ENCODE data around the gene BTBD18. TPM values are rescaled to one million over a fixed set of nuclear protein-coding genes. Genes with fewer than 3 reads are reported as not detected.

BTBD18 gene
- total and polyA plus RNA-seq, 2 donors (not counting 1 experiment from before 2014, with no cell fraction given) = not detected

DNA sequence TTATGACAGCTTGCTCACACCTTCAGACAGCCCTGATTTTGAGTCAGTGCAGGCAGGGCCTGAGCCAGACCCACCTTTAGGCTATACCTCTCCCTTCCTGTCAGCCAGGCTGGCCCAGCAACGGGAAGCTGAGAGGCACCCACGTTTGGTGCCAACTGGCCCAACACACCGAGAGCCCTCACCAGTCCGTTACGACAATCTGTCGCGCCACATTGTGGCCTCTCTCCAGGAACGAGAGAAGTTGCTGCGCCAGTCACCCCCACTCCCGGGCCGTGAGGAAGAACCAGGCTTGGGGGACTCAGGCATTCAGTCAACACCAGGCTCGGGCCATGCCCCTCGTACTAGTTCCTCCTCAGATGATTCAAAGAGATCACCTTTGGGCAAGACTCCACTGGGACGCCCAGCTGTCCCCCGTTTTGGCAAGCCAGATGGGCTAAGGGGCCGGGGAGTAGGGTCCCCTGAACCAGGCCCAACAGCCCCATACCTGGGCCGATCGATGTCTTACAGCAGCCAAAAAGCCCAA, 52.7 kb downstream of the BTBD18 start:
- Histone ChIP-seq H4K20me1 (ENCODE audit: control insufficient read depth, extremely low read depth, insufficient read depth, low read length) (no peaks in the 10 kb centered on the region), H3K4me1 (ENCODE audit: control insufficient read depth, extremely low read depth, insufficient read depth, low read length) (no peaks in the 10 kb centered on the region), H3K27me3 (ENCODE audit: control insufficient read depth, insufficient read depth, low read length) (no peaks in the 10 kb centered on the region), H3K27ac (ENCODE audit: insufficient read depth, low read length) (no peak overlapping the region), H3K9ac (ENCODE audit: insufficient read depth, low read length) (no peak overlapping the region), H3K9me3 (ENCODE audit: control insufficient read depth, insufficient read depth, low read depth, low read length) (no peaks in the 10 kb centered on the region), H3K79me2 (ENCODE audit: control insufficient read depth, insufficient read depth, low read length) (no peaks in the 10 kb centered on the region), H2AFZ (ENCODE audit: low read length) (no peak overlapping the region), H3K36me3 (ENCODE audit: control insufficient read depth, insufficient read depth, low read length) (peaks cover 17% of the 10 kb centered on the region), H3K4me3 (replicated peaks in 1 of 4; ENCODE audit: control extremely low read depth in 1 of 4, insufficient read depth in 1 of 4, low read depth in 3 of 4, low read length in 4 of 4) (no peak overlapping the region), H3K4me2 (ENCODE audit: extremely low read depth, insufficient read depth, low read length) (no peak overlapping the region)
- no peak for DNase-seq (ENCODE audit: low read depth in 2 of 2)
- no peak for TF ChIP-seq EZH2 (IDR thresholded peaks at IDR 0.05; ENCODE audit: low read length, missing control alignments)
- TF ChIP-seq, protein P1, sequence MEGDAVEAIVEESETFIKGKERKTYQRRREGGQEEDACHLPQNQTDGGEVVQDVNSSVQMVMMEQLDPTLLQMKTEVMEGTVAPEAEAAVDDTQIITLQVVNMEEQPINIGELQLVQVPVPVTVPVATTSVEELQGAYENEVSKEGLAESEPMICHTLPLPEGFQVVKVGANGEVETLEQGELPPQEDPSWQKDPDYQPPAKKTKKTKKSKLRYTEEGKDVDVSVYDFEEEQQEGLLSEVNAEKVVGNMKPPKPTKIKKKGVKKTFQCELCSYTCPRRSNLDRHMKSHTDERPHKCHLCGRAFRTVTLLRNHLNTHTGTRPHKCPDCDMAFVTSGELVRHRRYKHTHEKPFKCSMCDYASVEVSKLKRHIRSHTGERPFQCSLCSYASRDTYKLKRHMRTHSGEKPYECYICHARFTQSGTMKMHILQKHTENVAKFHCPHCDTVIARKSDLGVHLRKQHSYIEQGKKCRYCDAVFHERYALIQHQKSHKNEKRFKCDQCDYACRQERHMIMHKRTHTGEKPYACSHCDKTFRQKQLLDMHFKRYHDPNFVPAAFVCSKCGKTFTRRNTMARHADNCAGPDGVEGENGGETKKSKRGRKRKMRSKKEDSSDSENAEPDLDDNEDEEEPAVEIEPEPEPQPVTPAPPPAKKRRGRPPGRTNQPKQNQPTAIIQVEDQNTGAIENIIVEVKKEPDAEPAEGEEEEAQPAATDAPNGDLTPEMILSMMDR (conservative IDR thresholded peaks at IDR 0.05 in 1 of 2, IDR thresholded peaks at IDR 0.05 in 1 of 2; ENCODE audit: low read depth in 1 of 2, low read length in 2 of 2) = no peak

Other genes with a start within 250 kb of the BTBD18 start
- 19.8 and 20.8 TPM in 2 replicates for gene SLC43A1, start 236.1 kb downstream of the BTBD18 start, total RNA-seq
- gene SLC43A1, start 236.1 kb downstream of the BTBD18 start, polyA plus RNA-seq = 12.3 and 13.2 TPM in 2 replicates
- 32.2 and 41.6 TPM in 2 replicates for gene TIMM10, start 221.1 kb downstream of the BTBD18 start, total RNA-seq
- gene TIMM10, start 221.1 kb downstream of the BTBD18 start, polyA plus RNA-seq = 57.6 and 108 TPM in 2 replicates
- not detected in 2 replicates for gene SMTNL1, start 214.2 kb downstream of the BTBD18 start, total RNA-seq
- gene SMTNL1, start 214.2 kb downstream of the BTBD18 start, polyA plus RNA-seq = not detected in 2 replicates
- gene UBE2L6, start 184.1 kb downstream of the BTBD18 start, total RNA-seq = 78.6 and 94.8 TPM in 2 replicates
- gene UBE2L6, start 184.1 kb downstream of the BTBD18 start, polyA plus RNA-seq = 105 and 113 TPM in 2 replicates
- 17.2 and 20.0 TPM in 2 replicates for gene SERPING1, start 154.1 kb downstream of the BTBD18 start, total RNA-seq
- gene SERPING1, start 154.1 kb downstream of the BTBD18 start, polyA plus RNA-seq = 35.8 and 117 TPM in 2 replicates
- gene YPEL4, start 101.9 kb downstream of the BTBD18 start, total RNA-seq = 1.5 and 2.3 TPM in 2 replicates
- gene YPEL4, start 101.9 kb downstream of the BTBD18 start, polyA plus RNA-seq = 0.10 and 0.59 TPM in 2 replicates
- 13.2 and 17.2 TPM in 2 replicates for gene CLP1, start 94.1 kb downstream of the BTBD18 start, total RNA-seq
- 24.1 and 31.5 TPM in 2 replicates for gene CLP1, start 94.1 kb downstream of the BTBD18 start, polyA plus RNA-seq
- 26.7 and 33.9 TPM in 2 replicates for gene ZDHHC5, start 83.7 kb downstream of the BTBD18 start, total RNA-seq
- 58.9 and 69.8 TPM in 2 replicates for gene ZDHHC5, start 83.7 kb downstream of the BTBD18 start, polyA plus RNA-seq
- 15.2 and 16.0 TPM in 2 replicates for gene MED19, start 39.6 kb downstream of the BTBD18 start, total RNA-seq
- gene MED19, start 39.6 kb downstream of the BTBD18 start, polyA plus RNA-seq = 28.9 and 31.4 TPM in 2 replicates
- gene TMX2, start 39.2 kb downstream of the BTBD18 start, total RNA-seq = 55.7 and 62.8 TPM in 2 replicates
- gene TMX2, start 39.2 kb downstream of the BTBD18 start, polyA plus RNA-seq = 71.8 and 84.2 TPM in 2 replicates
- 93.0 and 99.1 TPM in 2 replicates for gene SELENOH, start 10.3 kb downstream of the BTBD18 start, total RNA-seq
- 69.6 and 73.3 TPM in 2 replicates for gene SELENOH, start 10.3 kb downstream of the BTBD18 start, polyA plus RNA-seq
- 71.7 and 103 TPM in 2 replicates for gene CTNND1, start 10.0 kb upstream of the BTBD18 start, total RNA-seq
- 113 and 190 TPM in 2 replicates for gene CTNND1, start 10.0 kb upstream of the BTBD18 start, polyA plus RNA-seq

Data from fibroblast of lung (primary cell).